Neural progenitor cell (in vitro differentiated cells): Measurements from ENCODE around the gene ZNF319.

Source experiments
- EZH2 ChIP-seq: fragments of 200-600 bp; sonication (generic); IDR thresholded peaks from 2 replicates; pipeline ENCODE4 v1.6.1; 2017; ENCODE audit warnings: antibody characterized with exemption, mild to moderate bottlenecking, moderate library complexity
- TF ChIP-seq, protein P1 (sequence below): fragments of 200-600 bp; sonication (generic); IDR thresholded peaks from 2 replicates; pipeline ENCODE4 v1.5.1; 2017; ENCODE audit warnings: antibody characterized with exemption, mild to moderate bottlenecking

DNA sequence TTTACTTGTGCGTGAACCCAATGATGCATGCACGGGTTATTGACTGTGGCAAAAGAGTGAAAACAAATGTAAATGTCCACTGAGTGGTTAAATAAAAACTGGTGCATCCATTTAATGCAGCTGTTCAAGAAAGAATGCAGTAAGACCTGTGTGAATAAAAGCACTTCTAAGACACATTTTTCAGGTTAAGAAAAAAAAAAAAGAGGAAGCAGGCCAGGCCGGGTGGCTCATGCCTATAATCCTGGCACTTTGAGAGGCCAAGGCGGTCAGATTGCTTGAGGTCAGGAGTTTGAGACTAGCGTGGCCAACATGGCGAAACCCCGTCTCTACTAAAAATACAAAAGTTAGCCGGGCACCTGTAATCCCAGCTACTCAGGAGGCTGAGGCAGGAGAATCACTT lies 41.4 kb downstream of the ZNF319 start:
- TF ChIP-seq, protein P1, sequence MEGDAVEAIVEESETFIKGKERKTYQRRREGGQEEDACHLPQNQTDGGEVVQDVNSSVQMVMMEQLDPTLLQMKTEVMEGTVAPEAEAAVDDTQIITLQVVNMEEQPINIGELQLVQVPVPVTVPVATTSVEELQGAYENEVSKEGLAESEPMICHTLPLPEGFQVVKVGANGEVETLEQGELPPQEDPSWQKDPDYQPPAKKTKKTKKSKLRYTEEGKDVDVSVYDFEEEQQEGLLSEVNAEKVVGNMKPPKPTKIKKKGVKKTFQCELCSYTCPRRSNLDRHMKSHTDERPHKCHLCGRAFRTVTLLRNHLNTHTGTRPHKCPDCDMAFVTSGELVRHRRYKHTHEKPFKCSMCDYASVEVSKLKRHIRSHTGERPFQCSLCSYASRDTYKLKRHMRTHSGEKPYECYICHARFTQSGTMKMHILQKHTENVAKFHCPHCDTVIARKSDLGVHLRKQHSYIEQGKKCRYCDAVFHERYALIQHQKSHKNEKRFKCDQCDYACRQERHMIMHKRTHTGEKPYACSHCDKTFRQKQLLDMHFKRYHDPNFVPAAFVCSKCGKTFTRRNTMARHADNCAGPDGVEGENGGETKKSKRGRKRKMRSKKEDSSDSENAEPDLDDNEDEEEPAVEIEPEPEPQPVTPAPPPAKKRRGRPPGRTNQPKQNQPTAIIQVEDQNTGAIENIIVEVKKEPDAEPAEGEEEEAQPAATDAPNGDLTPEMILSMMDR, result no peak
- no peak for TF ChIP-seq EZH2
